ENCODE measurements around the gene PHACTR4. TPM values are rescaled to one million over a fixed set of nuclear protein-coding genes. Genes with fewer than 3 reads are reported as not detected.

Gene PHACTR4
- total and polyA plus RNA-seq, 5 donors from 2014 or later = 4.9 to 29.4 (median 5.1) TPM

DNA sequence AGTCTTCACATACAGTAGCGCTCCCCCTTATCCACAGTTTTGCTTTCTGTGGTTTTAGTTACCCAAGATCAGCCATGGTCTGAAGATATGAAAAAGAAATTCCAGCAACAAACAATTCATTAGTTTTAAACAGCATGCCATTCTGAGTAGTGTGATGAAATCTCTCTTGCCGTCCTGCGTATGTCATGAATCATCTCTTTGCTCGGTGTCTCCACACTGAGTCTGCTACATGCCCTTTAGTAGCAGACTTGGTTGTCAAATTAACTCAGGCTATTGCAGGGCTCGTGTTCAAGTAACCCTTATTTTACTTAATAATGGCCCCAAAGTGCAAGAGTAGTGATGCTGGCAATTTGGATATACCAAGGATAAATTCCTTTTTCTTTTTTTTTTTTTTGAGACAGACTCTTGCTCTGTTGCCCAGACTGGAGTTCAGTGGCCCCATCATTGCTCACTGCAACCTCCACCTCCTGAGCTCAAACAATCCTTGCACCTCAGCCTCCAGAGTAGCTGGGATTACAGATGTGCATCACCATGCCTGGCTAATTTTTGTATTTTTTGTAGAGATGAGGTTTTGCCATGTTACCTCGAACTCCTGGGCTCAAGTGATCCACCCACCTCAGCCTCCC is 22.6 kb downstream of the PHACTR4 start:
- H3K27me3 Mint-ChIP-seq = no peaks in the 10 kb centered on the region
- H3K9me3 ChIP-seq (ENCODE audit: control insufficient read depth in 2 of 2, low read length in 2 of 2) = no peaks in the 10 kb centered on the region

DNA sequence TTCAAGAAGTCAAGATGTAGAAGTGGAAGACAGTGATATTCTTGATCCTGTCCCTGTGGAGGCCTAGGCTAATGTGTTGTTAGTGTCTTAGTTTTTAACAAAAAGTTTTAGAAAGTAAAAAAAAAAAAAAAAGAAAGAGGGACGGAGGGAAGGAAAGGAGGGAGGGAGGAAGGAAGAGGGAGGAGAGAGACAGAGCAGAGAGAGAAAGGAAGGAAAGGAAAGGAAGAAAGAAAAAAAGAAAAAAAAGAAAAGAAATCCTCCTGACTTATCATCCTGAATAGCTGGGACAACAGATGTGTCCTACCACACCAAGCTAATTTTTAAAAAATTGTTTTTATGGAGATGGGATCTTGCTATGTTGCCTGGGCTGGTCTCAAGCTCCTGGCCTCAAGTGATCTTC is 24.6 kb downstream of the PHACTR4 start:
- H3K36me3 Mint-ChIP-seq = peaks cover 12% of the 10 kb centered on the region
- peaks cover 6 to 17% (median 12%) of the 10 kb centered on the region in 4 donors for H3K4me1 Mint-ChIP-seq
- peak overlapping the region in 1 of 3 donors; percentile 50 for H3K27ac Mint-ChIP-seq

More for the DNA sequence above, 22.6 kb downstream of the PHACTR4 start:
- Histone ChIP-seq H3K4me1 (ENCODE audit: control insufficient read depth, insufficient read depth, low read length, poor library complexity, severe bottlenecking) (no peaks in the 10 kb centered on the region), H3K36me3 (ENCODE audit: control insufficient read depth, insufficient read depth, low read length) (no peaks in the 10 kb centered on the region), H3K4me3 (ENCODE audit: low read depth, low read length) (no peak overlapping the region), H3K27me3 (ENCODE audit: control insufficient read depth, insufficient read depth, low read length) (no peaks in the 10 kb centered on the region), H3K27ac (ENCODE audit: insufficient read depth, low read length, poor library complexity, severe bottlenecking) (no peak overlapping the region)
- Mint-ChIP-seq H3K4me1 (peaks cover 11 to 20% (median 16%) of the 10 kb centered on the region in 4 donors), H3K9me3 (no peaks in the 10 kb centered on the region), H3K36me3 (peaks cover 13% of the 10 kb centered on the region), H3K27ac (no peak overlapping the region), H3K4me3 (no peak overlapping the region)
- ATAC-seq (ENCODE audit: low read depth in 2 of 2) = no peak
- DNase-seq = no peak

DNA sequence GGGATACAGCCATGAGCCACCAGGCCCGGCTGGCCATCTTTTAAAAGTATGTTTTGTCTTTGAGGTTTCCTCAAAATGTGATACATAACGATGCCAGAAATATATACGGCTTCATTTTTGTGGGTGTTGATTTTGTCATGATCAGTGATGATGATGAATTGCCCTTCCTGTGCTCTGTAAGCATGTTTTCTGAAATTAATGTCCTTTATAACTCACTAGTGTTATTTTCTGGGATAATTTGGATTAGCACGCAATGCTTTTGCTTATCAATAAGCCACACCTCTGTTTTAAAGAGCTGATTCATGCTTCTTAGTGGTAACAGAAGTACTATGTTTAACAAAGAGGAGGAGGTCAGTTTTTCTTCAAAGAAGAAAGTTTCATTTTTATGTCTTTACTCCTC is 25.6 kb downstream of the PHACTR4 start:
- no peaks in the 10 kb centered on the region for H3K9me3 ChIP-seq (ENCODE audit: control insufficient read depth in 2 of 2, low read length in 2 of 2)
- Mint-ChIP-seq H3K4me1 (peaks cover 6 to 18% (median 13%) of the 10 kb centered on the region in 4 donors), H3K9me3 (no peaks in the 10 kb centered on the region), H3K36me3 (peaks cover 12% of the 10 kb centered on the region), H3K27ac (peak overlapping the region in 1 of 3 donors; percentile 52), H3K4me3 (no peak overlapping the region), H3K27me3 (no peaks in the 10 kb centered on the region)
- H3K27ac ChIP-seq (ENCODE audit: insufficient read depth, low read length, poor library complexity, severe bottlenecking) = no peak overlapping the region
- DNase-seq = no peak
- H3K36me3 ChIP-seq (ENCODE audit: control insufficient read depth, insufficient read depth, low read length) = no peaks in the 10 kb centered on the region
- H3K4me1 ChIP-seq (ENCODE audit: control insufficient read depth, insufficient read depth, low read length, poor library complexity, severe bottlenecking) = no peaks in the 10 kb centered on the region
- no peak overlapping the region for H3K4me3 ChIP-seq (ENCODE audit: low read depth, low read length)
- H3K27me3 ChIP-seq (ENCODE audit: control insufficient read depth, insufficient read depth, low read length) = no peaks in the 10 kb centered on the region
- no peak for ATAC-seq (ENCODE audit: low read depth in 2 of 2)

More for the DNA sequence above, 24.6 kb downstream of the PHACTR4 start:
- no peak overlapping the region for H3K4me3 ChIP-seq (ENCODE audit: low read depth, low read length)
- no peak for ATAC-seq (ENCODE audit: low read depth in 2 of 2)
- no peaks in the 10 kb centered on the region for H3K36me3 ChIP-seq (ENCODE audit: control insufficient read depth, insufficient read depth, low read length)
- no peak overlapping the region for H3K27ac ChIP-seq (ENCODE audit: insufficient read depth, low read length, poor library complexity, severe bottlenecking)
- H3K4me1 ChIP-seq (ENCODE audit: control insufficient read depth, insufficient read depth, low read length, poor library complexity, severe bottlenecking) = no peaks in the 10 kb centered on the region
- H3K4me3 Mint-ChIP-seq = no peak overlapping the region
- no peak for DNase-seq
- no peaks in the 10 kb centered on the region for H3K9me3 ChIP-seq (ENCODE audit: control insufficient read depth in 2 of 2, low read length in 2 of 2)
- H3K27me3 Mint-ChIP-seq = no peaks in the 10 kb centered on the region
- no peaks in the 10 kb centered on the region for H3K9me3 Mint-ChIP-seq
- no peaks in the 10 kb centered on the region for H3K27me3 ChIP-seq (ENCODE audit: control insufficient read depth, insufficient read depth, low read length)

DNA sequence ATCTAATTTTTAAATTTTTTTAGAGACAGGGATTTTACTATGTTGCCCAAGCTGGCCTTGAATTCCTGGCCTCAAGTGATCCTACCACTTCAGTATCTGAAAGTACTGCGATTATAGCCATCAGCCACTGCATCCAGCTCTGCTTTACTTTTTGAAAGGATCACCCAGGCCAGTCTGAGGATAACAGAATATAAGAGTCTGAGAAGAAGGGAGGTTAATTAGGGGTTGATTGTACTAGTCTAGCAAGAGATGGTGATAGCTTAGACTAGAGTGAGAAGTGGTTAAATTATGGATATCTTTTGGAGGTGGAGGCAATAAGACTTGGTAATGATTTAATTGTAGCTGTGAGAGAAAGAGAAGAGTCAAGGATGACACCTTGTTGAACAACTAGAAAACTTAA is 32.2 kb downstream of the PHACTR4 start:
- Mint-ChIP-seq H3K9me3 (no peaks in the 10 kb centered on the region), H3K4me1 (peaks cover 17 to 28% (median 24%) of the 10 kb centered on the region in 4 donors), H3K4me3 (no peak overlapping the region), H3K27me3 (no peaks in the 10 kb centered on the region), H3K27ac (no peak overlapping the region), H3K36me3 (peaks cover 6% of the 10 kb centered on the region)
- H3K27me3 ChIP-seq (ENCODE audit: control insufficient read depth, insufficient read depth, low read length) = no peaks in the 10 kb centered on the region
- H3K27ac ChIP-seq (ENCODE audit: insufficient read depth, low read length, poor library complexity, severe bottlenecking) = no peak overlapping the region
- H3K4me1 ChIP-seq (ENCODE audit: control insufficient read depth, insufficient read depth, low read length, poor library complexity, severe bottlenecking) = no peaks in the 10 kb centered on the region
- no peak overlapping the region for H3K4me3 ChIP-seq (ENCODE audit: low read depth, low read length)
- no peaks in the 10 kb centered on the region for H3K36me3 ChIP-seq (ENCODE audit: control insufficient read depth, insufficient read depth, low read length)
- DNase-seq = no peak
- ATAC-seq (ENCODE audit: low read depth in 2 of 2) = no peak
- H3K9me3 ChIP-seq (ENCODE audit: control insufficient read depth in 2 of 2, low read length in 2 of 2) = no peaks in the 10 kb centered on the region

DNA sequence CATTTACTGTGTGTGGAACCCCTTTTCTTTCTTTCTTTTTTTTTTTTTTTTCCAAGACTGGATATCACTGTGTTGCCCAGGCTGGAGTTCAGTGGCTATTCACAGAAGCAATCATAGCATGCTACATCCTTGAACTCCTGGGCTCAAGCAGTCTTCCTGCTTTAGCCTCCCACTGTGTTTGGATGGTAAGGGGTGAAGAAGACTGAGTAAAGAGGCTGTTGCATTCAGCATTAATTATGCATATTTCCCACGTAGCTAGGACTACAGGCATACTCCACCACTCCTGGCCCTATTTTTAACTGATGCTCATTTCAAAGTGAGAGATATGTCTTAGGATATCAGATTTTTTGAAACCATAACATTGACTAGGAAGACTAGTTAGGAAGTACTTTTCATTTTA is 39.5 kb downstream of the PHACTR4 start:
- peaks cover 7 to 18% (median 17%) of the 10 kb centered on the region in 4 donors for H3K4me1 Mint-ChIP-seq
- Histone ChIP-seq H3K4me3 (ENCODE audit: low read depth, low read length) (no peak overlapping the region), H3K4me1 (ENCODE audit: control insufficient read depth, insufficient read depth, low read length, poor library complexity, severe bottlenecking) (no peaks in the 10 kb centered on the region), H3K27me3 (ENCODE audit: control insufficient read depth, insufficient read depth, low read length) (no peaks in the 10 kb centered on the region), H3K36me3 (ENCODE audit: control insufficient read depth, insufficient read depth, low read length) (peaks cover 3% of the 10 kb centered on the region), H3K27ac (ENCODE audit: insufficient read depth, low read length, poor library complexity, severe bottlenecking) (no peak overlapping the region), H3K9me3 (ENCODE audit: control insufficient read depth in 2 of 2, low read length in 2 of 2) (no peaks in the 10 kb centered on the region)
- H3K36me3 Mint-ChIP-seq = peaks cover 4% of the 10 kb centered on the region
- ATAC-seq (ENCODE audit: low read depth in 2 of 2) (no peak), DNase-seq (no peak)
- no peaks in the 10 kb centered on the region for H3K9me3 Mint-ChIP-seq
- no peak overlapping the region for H3K4me3 Mint-ChIP-seq
- H3K27ac Mint-ChIP-seq = no peak overlapping the region
- no peaks in the 10 kb centered on the region for H3K27me3 Mint-ChIP-seq

DNA sequence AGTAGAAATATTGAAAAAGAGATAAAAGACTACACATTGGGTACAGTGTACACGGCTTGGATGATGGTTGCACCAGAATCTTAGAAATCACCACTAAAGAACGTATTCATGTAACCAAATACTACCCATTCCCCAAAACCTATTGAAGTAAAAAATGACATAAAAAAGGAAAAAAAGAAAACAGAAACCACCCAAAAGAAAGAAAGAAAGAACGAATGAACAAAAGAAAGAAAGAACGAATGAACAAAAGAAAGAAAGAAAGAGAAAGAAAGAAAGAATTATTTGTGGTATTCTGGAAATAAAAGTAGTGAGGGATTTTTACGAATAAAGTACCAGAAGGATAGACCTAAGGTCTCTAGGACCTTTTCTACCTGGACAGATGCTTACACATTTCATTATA is 42.1 kb downstream of the PHACTR4 start:
- Mint-ChIP-seq H3K4me1 (peaks cover 0 to 17% (median 13%) of the 10 kb centered on the region in 4 donors), H3K27me3 (no peaks in the 10 kb centered on the region), H3K9me3 (no peaks in the 10 kb centered on the region), H3K36me3 (peaks cover 4% of the 10 kb centered on the region), H3K4me3 (no peak overlapping the region), H3K27ac (no peak overlapping the region)
- ATAC-seq (ENCODE audit: low read depth in 2 of 2) (no peak), DNase-seq (no peak)
- Histone ChIP-seq H3K27me3 (ENCODE audit: control insufficient read depth, insufficient read depth, low read length) (no peaks in the 10 kb centered on the region), H3K4me1 (ENCODE audit: control insufficient read depth, insufficient read depth, low read length, poor library complexity, severe bottlenecking) (no peaks in the 10 kb centered on the region), H3K27ac (ENCODE audit: insufficient read depth, low read length, poor library complexity, severe bottlenecking) (no peak overlapping the region), H3K36me3 (ENCODE audit: control insufficient read depth, insufficient read depth, low read length) (peaks cover 3% of the 10 kb centered on the region), H3K4me3 (ENCODE audit: low read depth, low read length) (no peak overlapping the region), H3K9me3 (ENCODE audit: control insufficient read depth in 2 of 2, low read length in 2 of 2) (no peaks in the 10 kb centered on the region)

DNA sequence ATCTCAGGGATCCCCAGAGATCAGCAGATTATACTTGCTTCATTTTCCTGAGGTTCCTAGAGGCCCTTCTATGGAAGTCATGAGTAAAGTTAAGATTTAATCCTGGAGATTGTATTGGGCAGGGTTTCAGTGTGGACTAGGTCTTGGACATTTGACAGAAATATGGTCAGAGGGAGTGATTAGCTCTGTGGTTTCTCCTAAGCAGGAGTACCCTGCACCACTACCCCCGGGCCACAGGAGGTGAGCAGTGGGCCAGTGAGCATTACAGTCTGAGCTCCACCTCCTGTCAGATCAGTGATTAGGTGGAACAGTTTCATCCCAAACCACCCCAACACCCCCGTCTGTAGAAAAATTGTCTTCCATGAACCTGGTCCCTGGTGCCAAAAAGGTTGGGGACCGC is 43.2 kb downstream of the PHACTR4 start:
- Histone ChIP-seq H3K4me1 (ENCODE audit: control insufficient read depth, insufficient read depth, low read length, poor library complexity, severe bottlenecking) (peaks cover 4% of the 10 kb centered on the region), H3K27ac (ENCODE audit: insufficient read depth, low read length, poor library complexity, severe bottlenecking) (no peak overlapping the region), H3K9me3 (ENCODE audit: control insufficient read depth in 2 of 2, low read length in 2 of 2) (no peaks in the 10 kb centered on the region), H3K27me3 (ENCODE audit: control insufficient read depth, insufficient read depth, low read length) (no peaks in the 10 kb centered on the region), H3K4me3 (ENCODE audit: low read depth, low read length) (no peak overlapping the region), H3K36me3 (ENCODE audit: control insufficient read depth, insufficient read depth, low read length) (peaks cover 3% of the 10 kb centered on the region)
- peak overlapping the region in 1 of 3 donors; percentile 72 for H3K27ac Mint-ChIP-seq
- H3K9me3 Mint-ChIP-seq = no peaks in the 10 kb centered on the region
- H3K4me3 Mint-ChIP-seq = no peak overlapping the region
- H3K4me1 Mint-ChIP-seq = peaks cover 8 to 26% (median 21%) of the 10 kb centered on the region in 4 donors
- ATAC-seq (ENCODE audit: low read depth in 2 of 2) (no peak), DNase-seq (no peak)
- H3K36me3 Mint-ChIP-seq = peaks cover 4% of the 10 kb centered on the region
- no peaks in the 10 kb centered on the region for H3K27me3 Mint-ChIP-seq

DNA sequence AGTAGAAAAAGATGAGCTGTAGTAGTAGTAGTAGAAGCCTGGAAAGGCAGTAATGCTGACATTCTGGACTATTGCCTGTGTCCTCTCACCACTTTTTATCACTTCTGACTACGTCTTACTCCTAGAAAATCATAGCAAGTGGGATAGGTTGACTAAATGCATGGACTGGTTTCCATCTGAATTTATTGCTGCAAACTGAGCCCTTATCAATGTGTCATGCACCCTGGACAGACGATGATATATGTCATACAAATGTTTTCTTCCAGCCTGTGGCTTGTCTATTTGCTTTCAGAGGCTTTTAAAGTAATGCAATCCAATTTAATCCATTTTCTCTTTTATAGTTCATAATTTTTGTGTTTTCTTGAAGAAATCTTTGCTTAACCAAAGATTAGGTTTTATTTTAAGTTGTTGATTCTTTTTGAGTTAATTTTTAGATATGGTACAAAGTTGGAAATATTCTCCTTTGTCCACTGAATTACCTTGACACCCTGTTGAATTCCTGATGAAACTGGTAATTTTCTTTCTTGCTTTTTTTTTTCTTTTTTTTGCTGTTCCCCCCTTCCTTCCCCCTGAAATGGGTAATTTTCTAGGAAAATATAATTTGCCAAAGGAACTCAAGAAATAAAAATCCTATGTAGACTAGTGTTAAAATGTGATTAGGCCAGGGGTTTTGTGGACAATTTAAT is 47.1 kb downstream of the PHACTR4 start:
- DNase-seq (no peak), ATAC-seq (ENCODE audit: low read depth in 2 of 2) (no peak)
- Mint-ChIP-seq H3K4me1 (peaks cover 10 to 23% (median 20%) of the 10 kb centered on the region in 4 donors), H3K4me3 (no peak overlapping the region), H3K27me3 (no peaks in the 10 kb centered on the region), H3K36me3 (peaks cover 6% of the 10 kb centered on the region), H3K27ac (peak overlapping the region in 1 of 3 donors; percentile 81), H3K9me3 (no peaks in the 10 kb centered on the region)
- H3K9me3 ChIP-seq (ENCODE audit: control insufficient read depth in 2 of 2, low read length in 2 of 2) = no peaks in the 10 kb centered on the region
- H3K4me1 ChIP-seq (ENCODE audit: control insufficient read depth, insufficient read depth, low read length, poor library complexity, severe bottlenecking) = peaks cover 7% of the 10 kb centered on the region
- no peak overlapping the region for H3K27ac ChIP-seq (ENCODE audit: insufficient read depth, low read length, poor library complexity, severe bottlenecking)
- H3K36me3 ChIP-seq (ENCODE audit: control insufficient read depth, insufficient read depth, low read length) = no peaks in the 10 kb centered on the region
- no peaks in the 10 kb centered on the region for H3K27me3 ChIP-seq (ENCODE audit: control insufficient read depth, insufficient read depth, low read length)
- no peak overlapping the region for H3K4me3 ChIP-seq (ENCODE audit: low read depth, low read length)

Measured in CD4-positive, CD25-positive, alpha-beta regulatory T cell (primary cell).